Suprapubic skin (tissue), 4 donors: ENCODE results near the gene CDH13.

Source experiments
- CTCF ChIP-seq, 2 donors: fragments of 200-600 bp in 1 of 2; fragments of 450-650 bp in 1 of 2; sonication (generic) in 1 of 2; IDR thresholded peaks; one replicate each; pipeline ENCODE4 v1.5.1; 2016 to 2019; ENCODE audit warnings: antibody characterized with exemption in 2 of 2, mild to moderate bottlenecking in 1 of 2, moderate library complexity in 1 of 2
- EP300 ChIP-seq: sonication (generic); formaldehyde crosslinking; IDR thresholded peaks from one replicate; pipeline ENCODE4 v1.6.1; 2017; ENCODE audit warnings: antibody characterized with exemption
- POLR2A ChIP-seq, 2 donors: fragments of 450-650 bp; IDR thresholded peaks; one replicate each; pipeline ENCODE4 v1.6.1; 2017; ENCODE audit warnings: antibody characterized with exemption in 2 of 2, mild to moderate bottlenecking in 2 of 2, moderate library complexity in 2 of 2
- POLR2AphosphoS5 ChIP-seq, 3 donors: sonication (generic); formaldehyde crosslinking; IDR thresholded peaks; one replicate each; pipeline ENCODE4 v1.6.1; 2017; ENCODE audit warnings: antibody characterized with exemption in 3 of 3

GRCh38 chr16:83701494-83701893 is 1074.7 kb downstream of the CDH13 start:
- TF ChIP-seq CTCF (IDR thresholded peaks at IDR 0.05) (no peak), POLR2A (IDR thresholded peaks at IDR 0.05) (no peak), EP300 (no peak), POLR2AphosphoS5 (IDR thresholded peaks at IDR 0.05) (no peak)
